Progenitor cell of endocrine pancreas (in vitro differentiated cells): Measurements from ENCODE around the gene MED12L. TPM values are rescaled to one million over a fixed set of nuclear protein-coding genes. Genes with fewer than 3 reads are reported as not detected.

Experiments used
- DNase-seq: peaks from one replicate; pipeline ENCODE4 v3.0.0; 2021; ENCODE audit warnings: low spot score; ENCODE audit not compliant: unreplicated experiment
- H3K27ac Mint-ChIP-seq: 2 replicates; pipeline ENCODE4 v1.8.0; 2021; ENCODE audit warnings: mild to moderate bottlenecking, moderate library complexity, mixed read lengths
- H3K27me3 Mint-ChIP-seq: 2 replicates; pipeline ENCODE4 v1.8.0; 2021; ENCODE audit warnings: mixed read lengths
- H3K36me3 Mint-ChIP-seq: 2 replicates; pipeline ENCODE4 v1.8.0; 2022; ENCODE audit warnings: mixed read lengths; ENCODE audit not compliant: insufficient read depth
- H3K4me1 Mint-ChIP-seq: 2 replicates; pipeline ENCODE4 v1.8.0; 2021; ENCODE audit warnings: low read depth, mixed read lengths
- H3K4me3 Mint-ChIP-seq: 2 replicates; pipeline ENCODE4 v1.8.0; 2021; ENCODE audit warnings: low read depth, mild to moderate bottlenecking, moderate library complexity, mixed read lengths
- H3K9me3 Mint-ChIP-seq: 2 replicates; pipeline ENCODE4 v1.8.0; 2021; ENCODE audit warnings: low read depth, mixed read lengths
- total RNA-seq: library from RNA; stranded (reverse); gene quantifications from 2 replicates; pipeline ENCODE4 v1.2.1, GENCODE V29; 2021
- TF ChIP-seq, protein P1 (sequence below): fragments of 200-600 bp; sonication (generic); IDR thresholded peaks from one replicate; pipeline ENCODE4 v1.5.0; 2021; ENCODE audit warnings: antibody characterized with exemption, mild to moderate bottlenecking; ENCODE audit not compliant: unreplicated experiment

The MED12L gene
- total RNA-seq, 1 donor from 2014 or later, result 8.9 TPM

GRCh38 chr3:151259664-151260063 is 174.2 kb downstream of the MED12L start:
- Mint-ChIP-seq H3K36me3 (peaks cover 2% of the 10 kb centered on the region), H3K27me3 (no peaks in the 10 kb centered on the region), H3K4me1 (peaks cover 5% of the 10 kb centered on the region), H3K9me3 (no peaks in the 10 kb centered on the region), H3K4me3 (no peak overlapping the region), H3K27ac (no peak overlapping the region)
- TF ChIP-seq, protein P1, sequence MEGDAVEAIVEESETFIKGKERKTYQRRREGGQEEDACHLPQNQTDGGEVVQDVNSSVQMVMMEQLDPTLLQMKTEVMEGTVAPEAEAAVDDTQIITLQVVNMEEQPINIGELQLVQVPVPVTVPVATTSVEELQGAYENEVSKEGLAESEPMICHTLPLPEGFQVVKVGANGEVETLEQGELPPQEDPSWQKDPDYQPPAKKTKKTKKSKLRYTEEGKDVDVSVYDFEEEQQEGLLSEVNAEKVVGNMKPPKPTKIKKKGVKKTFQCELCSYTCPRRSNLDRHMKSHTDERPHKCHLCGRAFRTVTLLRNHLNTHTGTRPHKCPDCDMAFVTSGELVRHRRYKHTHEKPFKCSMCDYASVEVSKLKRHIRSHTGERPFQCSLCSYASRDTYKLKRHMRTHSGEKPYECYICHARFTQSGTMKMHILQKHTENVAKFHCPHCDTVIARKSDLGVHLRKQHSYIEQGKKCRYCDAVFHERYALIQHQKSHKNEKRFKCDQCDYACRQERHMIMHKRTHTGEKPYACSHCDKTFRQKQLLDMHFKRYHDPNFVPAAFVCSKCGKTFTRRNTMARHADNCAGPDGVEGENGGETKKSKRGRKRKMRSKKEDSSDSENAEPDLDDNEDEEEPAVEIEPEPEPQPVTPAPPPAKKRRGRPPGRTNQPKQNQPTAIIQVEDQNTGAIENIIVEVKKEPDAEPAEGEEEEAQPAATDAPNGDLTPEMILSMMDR, result no peak
- DNase-seq, result no peak

DNA sequence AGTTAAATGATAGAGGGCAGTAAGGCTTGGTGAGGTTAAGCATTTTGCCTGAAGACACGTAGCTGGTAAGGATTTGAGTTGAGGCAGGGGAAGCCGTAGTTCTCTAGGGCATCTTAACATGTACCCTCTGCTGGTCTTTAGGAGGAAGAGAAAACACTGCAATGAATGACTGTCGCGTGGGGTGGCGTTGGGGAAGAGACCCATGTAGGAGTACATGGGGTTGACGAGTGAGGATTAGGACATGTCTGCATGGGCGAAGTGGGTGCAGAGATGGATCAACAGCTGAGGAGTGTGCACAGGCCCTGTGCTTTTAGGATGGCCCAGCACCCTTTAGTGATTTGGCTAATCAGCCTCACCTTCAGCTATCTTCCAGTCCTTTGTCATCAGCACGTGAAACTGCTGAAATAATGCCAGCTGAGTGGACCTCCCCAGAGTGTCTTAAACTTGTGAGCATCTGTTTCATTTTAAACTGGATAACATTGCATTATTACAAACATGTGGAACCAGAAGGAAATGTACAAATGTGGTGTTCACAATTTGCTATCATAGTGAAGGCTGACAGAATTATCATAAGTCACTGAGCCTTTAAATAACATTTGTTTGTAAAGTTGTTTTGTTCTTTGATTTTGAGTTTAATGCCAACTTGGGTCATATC is 177.5 kb downstream of the MED12L start:
- no peaks in the 10 kb centered on the region for H3K9me3 Mint-ChIP-seq
- TF ChIP-seq, protein P1, result no peak
- no peaks in the 10 kb centered on the region for H3K27me3 Mint-ChIP-seq
- H3K27ac Mint-ChIP-seq, result no peak overlapping the region
- H3K4me1 Mint-ChIP-seq, result peaks cover 5% of the 10 kb centered on the region
- no peak for DNase-seq
- H3K4me3 Mint-ChIP-seq, result no peak overlapping the region
- peaks cover 2% of the 10 kb centered on the region for H3K36me3 Mint-ChIP-seq

GRCh38 chr3:151264605-151265004 is 179.1 kb downstream of the MED12L start:
- Mint-ChIP-seq H3K4me3 (no peak overlapping the region), H3K36me3 (peaks cover 2% of the 10 kb centered on the region), H3K9me3 (no peaks in the 10 kb centered on the region), H3K27ac (no peak overlapping the region), H3K27me3 (no peaks in the 10 kb centered on the region), H3K4me1 (peaks cover 1% of the 10 kb centered on the region)
- TF ChIP-seq, protein P1, result no peak
- DNase-seq, result no peak

- H3K36me3 Mint-ChIP-seq, result peaks cover 2% of the 10 kb centered on the region
- H3K27ac Mint-ChIP-seq, result no peak overlapping the region
- no peaks in the 10 kb centered on the region for H3K9me3 Mint-ChIP-seq
- no peaks in the 10 kb centered on the region for H3K4me1 Mint-ChIP-seq
- no peaks in the 10 kb centered on the region for H3K27me3 Mint-ChIP-seq
- H3K4me3 Mint-ChIP-seq, result no peak overlapping the region
- TF ChIP-seq, protein P1, result no peak
- no peak for DNase-seq
Observed at GRCh38 chr3:151265166-151265565, 179.7 kb downstream of the MED12L start.

- no peak overlapping the region for H3K4me3 Mint-ChIP-seq
- H3K36me3 Mint-ChIP-seq, result peaks cover under 1% of the 10 kb centered on the region
- no peaks in the 10 kb centered on the region for H3K27me3 Mint-ChIP-seq
- TF ChIP-seq, protein P1, result no peak
- no peak for DNase-seq
- no peaks in the 10 kb centered on the region for H3K4me1 Mint-ChIP-seq
- H3K9me3 Mint-ChIP-seq, result no peaks in the 10 kb centered on the region
- H3K27ac Mint-ChIP-seq, result no peak overlapping the region
Observed at GRCh38 chr3:151265866-151266265, 180.4 kb downstream of the MED12L start.
